GM15510 (cell line): ENCODE measurements around the gene SUMF1.

Experiments used
- POLR2A ChIP-seq: IDR thresholded peaks from 3 replicates; pipeline ENCODE4 v1.6.1; 2011; ENCODE audit warnings: borderline replicate concordance; ENCODE audit not compliant: insufficient read length; ENCODE audit errors: extremely low read depth

SUMF1 gene

GRCh38 chr3:4504340-4505261 lies 37.5 kb upstream of the SUMF1 start:
- TF ChIP-seq POLR2A, result no peak

GRCh38 chr3:4503050-4503449 lies 36.0 kb upstream of the SUMF1 start:
- no peak for TF ChIP-seq POLR2A

- no peak for TF ChIP-seq POLR2A
These were observed 34.9 kb upstream of the SUMF1 start for GRCh38 chr3:4501927-4502326.

- TF ChIP-seq POLR2A, result no peak
These were observed 34.4 kb upstream of the SUMF1 start for GRCh38 chr3:4501437-4501836.

- TF ChIP-seq POLR2A, result no peak
These were observed 31.4 kb upstream of the SUMF1 start for GRCh38 chr3:4498446-4498845.

- TF ChIP-seq POLR2A, result no peak
These were observed 30.8 kb upstream of the SUMF1 start for GRCh38 chr3:4497843-4498324.

GRCh38 chr3:4497005-4497692 lies 30.1 kb upstream of the SUMF1 start:
- no peak for TF ChIP-seq POLR2A

GRCh38 chr3:4496087-4496452 lies 29.0 kb upstream of the SUMF1 start:
- TF ChIP-seq POLR2A, result no peak

GRCh38 chr3:4495294-4496086 lies 28.4 kb upstream of the SUMF1 start:
- TF ChIP-seq POLR2A, result no peak

GRCh38 chr3:4494895-4495264 lies 27.8 kb upstream of the SUMF1 start:
- TF ChIP-seq POLR2A, result no peak

- TF ChIP-seq POLR2A, result no peak
These were observed 27.1 kb upstream of the SUMF1 start for GRCh38 chr3:4493941-4494894.

GRCh38 chr3:4493014-4493940 lies 26.2 kb upstream of the SUMF1 start, which contains the start of gene ITPR1:
Gene ITPR1 (plus strand): TSS chr3:4493348. CDS start chr3:4516492, 23,144 bp downstream.
- TF ChIP-seq POLR2A, result peak; percentile 99

- TF ChIP-seq POLR2A, result no peak
These were observed 25.3 kb upstream of the SUMF1 start for GRCh38 chr3:4492208-4493013.

- no peak for TF ChIP-seq POLR2A
These were observed 24.8 kb upstream of the SUMF1 start for GRCh38 chr3:4491855-4492207.
